ENCODE measurements around the gene FTO. TPM values are rescaled to one million over a fixed set of nuclear protein-coding genes. Genes with fewer than 3 reads are reported as not detected.

FTO gene
- polyA plus RNA-seq, 2 of the 4 experiments (the other 2 are of a cell fraction) = 48.7 to 101 TPM

DNA sequence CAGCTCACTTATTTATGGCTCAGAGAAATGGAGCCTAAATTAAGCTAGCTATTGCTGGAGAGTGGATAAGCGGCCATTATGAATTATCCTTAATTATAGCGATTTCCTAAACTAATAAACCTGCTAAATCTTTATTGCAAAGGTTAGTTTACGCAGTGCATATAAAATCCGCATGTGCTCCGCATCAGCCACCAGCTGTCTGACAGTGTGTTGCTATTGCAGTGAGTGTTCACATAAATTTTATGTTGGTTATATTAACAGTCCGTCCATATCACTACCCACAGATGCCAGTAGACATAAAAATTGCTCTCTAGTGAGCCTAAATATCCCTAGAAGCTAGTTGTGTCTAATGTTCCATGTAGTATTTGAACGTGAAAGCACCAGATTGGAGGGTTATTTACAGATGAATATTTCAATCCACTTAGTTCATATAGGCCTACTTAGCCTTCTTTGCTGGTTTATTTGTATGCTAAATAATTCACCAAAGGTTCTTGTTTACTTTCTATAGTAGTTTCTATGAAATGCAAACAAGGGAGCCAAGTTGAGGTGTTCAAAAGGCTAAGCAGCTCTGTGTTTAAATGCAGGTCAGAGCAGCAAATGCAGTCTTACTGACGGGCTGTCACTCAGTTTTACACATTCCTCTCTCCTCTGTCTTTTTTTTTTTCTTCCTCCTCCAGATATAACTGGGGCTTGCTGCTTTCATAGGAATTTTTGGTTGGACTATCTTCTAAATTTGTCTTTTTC, 363.5 kb downstream of the FTO start:
- ChIA-PET CTCF (no interaction called here), POLR2A (no interaction called here)
- no peak for FAIRE-seq
- Histone ChIP-seq H3K4me3 (no peak overlapping the region), H3K4me1 (peaks cover 8% of the 10 kb centered on the region), H3K9me3 (no peaks in the 10 kb centered on the region), H3K4me2 (no peak overlapping the region), H3K27ac (no peak overlapping the region)
- ATAC-seq = no peak
- 82% methylated on average over 8 of the region's 8 CpGs for WGBS (ENCODE audit: missing lambda C conversion rate)
- TF ChIP-seq, protein P1, sequence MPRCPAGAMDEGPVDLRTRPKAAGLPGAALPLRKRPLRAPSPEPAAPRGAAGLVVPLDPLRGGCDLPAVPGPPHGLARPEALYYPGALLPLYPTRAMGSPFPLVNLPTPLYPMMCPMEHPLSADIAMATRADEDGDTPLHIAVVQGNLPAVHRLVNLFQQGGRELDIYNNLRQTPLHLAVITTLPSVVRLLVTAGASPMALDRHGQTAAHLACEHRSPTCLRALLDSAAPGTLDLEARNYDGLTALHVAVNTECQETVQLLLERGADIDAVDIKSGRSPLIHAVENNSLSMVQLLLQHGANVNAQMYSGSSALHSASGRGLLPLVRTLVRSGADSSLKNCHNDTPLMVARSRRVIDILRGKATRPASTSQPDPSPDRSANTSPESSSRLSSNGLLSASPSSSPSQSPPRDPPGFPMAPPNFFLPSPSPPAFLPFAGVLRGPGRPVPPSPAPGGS (IDR thresholded peaks at IDR 0.05) = no peak
- TF ChIP-seq, protein P2, sequence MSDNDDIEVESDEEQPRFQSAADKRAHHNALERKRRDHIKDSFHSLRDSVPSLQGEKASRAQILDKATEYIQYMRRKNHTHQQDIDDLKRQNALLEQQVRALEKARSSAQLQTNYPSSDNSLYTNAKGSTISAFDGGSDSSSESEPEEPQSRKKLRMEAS (IDR thresholded peaks at IDR 0.05) = no peak
- no peak for TF ChIP-seq SREBF2 (IDR thresholded peaks at IDR 0.05)
- no peak for TF ChIP-seq ZFP36 (IDR thresholded peaks at IDR 0.05; ENCODE audit: borderline replicate concordance, partially characterized antibody)
- no peak for TF ChIP-seq HDAC2 (IDR thresholded peaks at IDR 0.05)
- no peak for TF ChIP-seq POLR2A (IDR thresholded peaks at IDR 0.05; ENCODE audit: low read length)
- no peak for DNase-seq (ENCODE audit: low read depth in 1 of 2, low spot score in 1 of 2)

DNA sequence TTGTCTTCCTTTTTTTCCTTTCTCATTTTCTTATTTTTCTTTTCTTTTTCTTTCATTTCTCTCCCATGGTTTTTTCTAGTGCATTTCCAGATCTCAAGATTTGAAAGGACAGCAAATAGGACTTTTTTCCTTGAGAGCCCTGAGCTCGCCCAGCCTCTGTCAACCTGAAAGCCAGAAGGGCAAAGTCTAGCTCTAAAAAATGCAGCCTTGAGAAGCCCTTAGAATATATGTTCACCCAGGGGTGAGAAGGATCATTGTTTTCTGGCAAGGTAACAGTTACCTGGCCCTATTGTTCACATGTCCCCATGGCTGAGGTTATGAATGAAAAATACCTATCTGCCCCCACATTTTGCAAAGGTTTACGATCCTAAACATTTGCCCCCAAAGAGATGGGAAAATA, 364.3 kb downstream of the FTO start:
- Histone ChIP-seq H3K4me2 (no peak overlapping the region), H3K4me1 (peaks cover 9% of the 10 kb centered on the region), H3K27ac (no peak overlapping the region), H3K4me3 (no peak overlapping the region), H3K9me3 (no peaks in the 10 kb centered on the region)
- TF ChIP-seq ESRRA (IDR thresholded peaks at IDR 0.05; ENCODE audit: borderline replicate concordance, low read length) (no peak), FOSL2 (IDR thresholded peaks at IDR 0.05) (no peak), FOSL2 (CRISPR knock-in tag; IDR thresholded peaks at IDR 0.05) (no peak), ZFP36 (IDR thresholded peaks at IDR 0.05; ENCODE audit: borderline replicate concordance, partially characterized antibody) (no peak), JUN (IDR thresholded peaks at IDR 0.05) (no peak)
- TF ChIP-seq, protein P3, sequence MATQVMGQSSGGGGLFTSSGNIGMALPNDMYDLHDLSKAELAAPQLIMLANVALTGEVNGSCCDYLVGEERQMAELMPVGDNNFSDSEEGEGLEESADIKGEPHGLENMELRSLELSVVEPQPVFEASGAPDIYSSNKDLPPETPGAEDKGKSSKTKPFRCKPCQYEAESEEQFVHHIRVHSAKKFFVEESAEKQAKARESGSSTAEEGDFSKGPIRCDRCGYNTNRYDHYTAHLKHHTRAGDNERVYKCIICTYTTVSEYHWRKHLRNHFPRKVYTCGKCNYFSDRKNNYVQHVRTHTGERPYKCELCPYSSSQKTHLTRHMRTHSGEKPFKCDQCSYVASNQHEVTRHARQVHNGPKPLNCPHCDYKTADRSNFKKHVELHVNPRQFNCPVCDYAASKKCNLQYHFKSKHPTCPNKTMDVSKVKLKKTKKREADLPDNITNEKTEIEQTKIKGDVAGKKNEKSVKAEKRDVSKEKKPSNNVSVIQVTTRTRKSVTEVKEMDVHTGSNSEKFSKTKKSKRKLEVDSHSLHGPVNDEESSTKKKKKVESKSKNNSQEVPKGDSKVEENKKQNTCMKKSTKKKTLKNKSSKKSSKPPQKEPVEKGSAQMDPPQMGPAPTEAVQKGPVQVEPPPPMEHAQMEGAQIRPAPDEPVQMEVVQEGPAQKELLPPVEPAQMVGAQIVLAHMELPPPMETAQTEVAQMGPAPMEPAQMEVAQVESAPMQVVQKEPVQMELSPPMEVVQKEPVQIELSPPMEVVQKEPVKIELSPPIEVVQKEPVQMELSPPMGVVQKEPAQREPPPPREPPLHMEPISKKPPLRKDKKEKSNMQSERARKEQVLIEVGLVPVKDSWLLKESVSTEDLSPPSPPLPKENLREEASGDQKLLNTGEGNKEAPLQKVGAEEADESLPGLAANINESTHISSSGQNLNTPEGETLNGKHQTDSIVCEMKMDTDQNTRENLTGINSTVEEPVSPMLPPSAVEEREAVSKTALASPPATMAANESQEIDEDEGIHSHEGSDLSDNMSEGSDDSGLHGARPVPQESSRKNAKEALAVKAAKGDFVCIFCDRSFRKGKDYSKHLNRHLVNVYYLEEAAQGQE (IDR thresholded peaks at IDR 0.05) = no peak
- TF ChIP-seq, protein P4, sequence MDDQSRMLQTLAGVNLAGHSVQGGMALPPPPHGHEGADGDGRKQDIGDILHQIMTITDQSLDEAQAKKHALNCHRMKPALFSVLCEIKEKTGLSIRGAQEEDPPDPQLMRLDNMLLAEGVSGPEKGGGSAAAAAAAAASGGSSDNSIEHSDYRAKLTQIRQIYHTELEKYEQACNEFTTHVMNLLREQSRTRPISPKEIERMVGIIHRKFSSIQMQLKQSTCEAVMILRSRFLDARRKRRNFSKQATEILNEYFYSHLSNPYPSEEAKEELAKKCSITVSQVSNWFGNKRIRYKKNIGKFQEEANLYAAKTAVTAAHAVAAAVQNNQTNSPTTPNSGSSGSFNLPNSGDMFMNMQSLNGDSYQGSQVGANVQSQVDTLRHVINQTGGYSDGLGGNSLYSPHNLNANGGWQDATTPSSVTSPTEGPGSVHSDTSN (IDR thresholded peaks at IDR 0.05) = no peak
- TF ChIP-seq, protein P5, sequence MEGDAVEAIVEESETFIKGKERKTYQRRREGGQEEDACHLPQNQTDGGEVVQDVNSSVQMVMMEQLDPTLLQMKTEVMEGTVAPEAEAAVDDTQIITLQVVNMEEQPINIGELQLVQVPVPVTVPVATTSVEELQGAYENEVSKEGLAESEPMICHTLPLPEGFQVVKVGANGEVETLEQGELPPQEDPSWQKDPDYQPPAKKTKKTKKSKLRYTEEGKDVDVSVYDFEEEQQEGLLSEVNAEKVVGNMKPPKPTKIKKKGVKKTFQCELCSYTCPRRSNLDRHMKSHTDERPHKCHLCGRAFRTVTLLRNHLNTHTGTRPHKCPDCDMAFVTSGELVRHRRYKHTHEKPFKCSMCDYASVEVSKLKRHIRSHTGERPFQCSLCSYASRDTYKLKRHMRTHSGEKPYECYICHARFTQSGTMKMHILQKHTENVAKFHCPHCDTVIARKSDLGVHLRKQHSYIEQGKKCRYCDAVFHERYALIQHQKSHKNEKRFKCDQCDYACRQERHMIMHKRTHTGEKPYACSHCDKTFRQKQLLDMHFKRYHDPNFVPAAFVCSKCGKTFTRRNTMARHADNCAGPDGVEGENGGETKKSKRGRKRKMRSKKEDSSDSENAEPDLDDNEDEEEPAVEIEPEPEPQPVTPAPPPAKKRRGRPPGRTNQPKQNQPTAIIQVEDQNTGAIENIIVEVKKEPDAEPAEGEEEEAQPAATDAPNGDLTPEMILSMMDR (IDR thresholded peaks at IDR 0.05) = no peak
- TF ChIP-seq, protein P6, sequence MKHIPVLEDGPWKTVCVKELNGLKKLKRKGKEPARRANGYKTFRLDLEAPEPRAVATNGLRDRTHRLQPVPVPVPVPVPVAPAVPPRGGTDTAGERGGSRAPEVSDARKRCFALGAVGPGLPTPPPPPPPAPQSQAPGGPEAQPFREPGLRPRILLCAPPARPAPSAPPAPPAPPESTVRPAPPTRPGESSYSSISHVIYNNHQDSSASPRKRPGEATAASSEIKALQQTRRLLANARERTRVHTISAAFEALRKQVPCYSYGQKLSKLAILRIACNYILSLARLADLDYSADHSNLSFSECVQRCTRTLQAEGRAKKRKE (CRISPR knock-in tag; IDR thresholded peaks at IDR 0.05; ENCODE audit: low read depth) = no peak
- FAIRE-seq = no peak
- no peak for DNase-seq (ENCODE audit: low read depth in 1 of 2, low spot score in 1 of 2)
- CTCF ChIA-PET = no interaction called here
- 100% methylated on average over 2 of the region's 2 CpGs for WGBS (ENCODE audit: missing lambda C conversion rate)
- ATAC-seq = no peak
- POLR2A ChIA-PET = no interaction called here

Data from A549 (cell line).